Measurements from ENCODE around the gene ISCU.

GRCh38 chr12:108580531-108580930 lies 18.1 kb downstream of the ISCU start:
- TF ChIP-seq POLR2AphosphoS5 (IDR thresholded peaks at IDR 0.05; ENCODE audit: low read depth, low read length), result no peak
- TF ChIP-seq TAF1 (IDR thresholded peaks at IDR 0.05; ENCODE audit: borderline replicate concordance, insufficient read depth, low read length), result no peak
